ENCODE measurements around the gene SMIM10L1.

The SMIM10L1 gene

DNA sequence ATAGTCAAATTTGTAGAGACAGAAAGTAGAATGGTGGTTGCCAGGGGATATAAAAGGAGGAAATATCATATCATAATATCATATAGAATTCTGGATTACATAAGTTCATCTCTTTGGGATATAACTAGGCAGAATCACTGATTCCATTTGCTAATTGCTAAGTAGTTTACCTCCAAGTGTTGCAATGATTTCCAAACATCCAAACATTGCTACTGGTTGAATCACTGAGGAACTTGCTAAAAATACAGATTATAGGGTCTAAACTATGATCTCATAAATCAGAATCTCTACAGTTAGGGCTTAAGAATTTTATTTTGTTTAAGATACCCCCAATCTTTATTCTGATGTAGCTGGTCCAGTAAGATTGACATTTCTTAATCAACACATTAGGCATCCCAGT is 31.8 kb downstream of the SMIM10L1 start:
- no peak for DNase-seq

DNA sequence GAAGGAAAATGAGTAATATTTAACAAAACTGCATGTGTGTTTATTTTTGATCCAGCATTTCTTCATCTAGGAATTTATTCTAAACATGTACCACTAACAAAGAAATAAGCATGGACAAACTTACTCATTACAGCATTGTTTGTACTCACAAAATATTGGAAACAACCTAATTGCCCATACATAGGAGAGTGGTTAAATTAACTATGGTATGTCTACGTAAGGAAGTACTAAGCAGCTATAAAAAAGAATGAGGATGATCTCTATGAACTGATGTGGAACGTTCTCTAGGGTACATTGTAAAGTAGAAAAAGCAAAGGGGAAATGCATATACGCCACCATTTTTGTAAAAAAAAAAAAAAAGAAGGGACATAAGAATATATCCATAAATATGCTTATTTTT is 33.2 kb downstream of the SMIM10L1 start:
- no peak for DNase-seq

DNA sequence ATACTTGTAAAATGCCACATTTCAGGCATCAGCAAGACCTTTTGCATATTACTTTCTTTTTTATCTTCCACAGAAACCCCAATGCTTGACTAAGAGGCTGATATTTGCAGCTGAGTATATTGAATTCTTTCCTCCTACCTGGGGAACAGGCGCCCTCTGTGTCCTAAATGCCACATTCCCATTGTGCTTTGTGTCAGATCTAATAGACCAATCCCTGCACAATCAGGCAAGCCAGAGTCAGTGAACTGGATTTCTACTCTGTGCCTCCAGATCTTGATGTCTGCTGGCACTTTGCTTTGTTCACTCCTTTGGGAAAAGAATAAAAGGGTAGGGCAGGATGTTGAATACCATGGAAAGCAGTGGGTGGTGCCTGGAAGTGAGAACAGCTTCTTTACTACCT is 38.1 kb downstream of the SMIM10L1 start:
- DNase-seq: no peak
